Kidney (tissue), 14 donors: Measurements from ENCODE around the gene TRPM5. TPM values are rescaled to one million over a fixed set of nuclear protein-coding genes. Genes with fewer than 3 reads are reported as not detected.
A peak's percentile ranks its signal among the peaks of the same experiment; 100 is the strongest.

Experiments
- DNase-seq, 5 donors: peaks; one replicate each; pipeline ENCODE4 v3.0.0-alpha.2; 2013 to 2020
- FAIRE-seq: peaks from 2 replicates; lab custom pipeline; 2012; peaks lifted over from hg19 to GRCh38; lab: Jason Lieb, UNC
- H3K27ac ChIP-seq, 2 donors: one replicate each; pipeline ENCODE4 v1.7.0; 2013; ENCODE audit warnings: low read depth in 2 of 2, low read length in 2 of 2, inconsistent platforms in 1 of 2
- H3K27me3 ChIP-seq: one replicate; pipeline ENCODE4 v1.7.1; 2013; ENCODE audit warnings: low read length, inconsistent platforms; ENCODE audit not compliant: control insufficient read depth, insufficient read depth
- H3K36me3 ChIP-seq, 3 donors: one replicate each; pipeline versions ENCODE4 v1.7.0 to v1.7.1; 2013; ENCODE audit warnings: low read length in 3 of 3, control low read depth in 1 of 3, inconsistent platforms in 1 of 3; ENCODE audit not compliant: insufficient read depth in 3 of 3, control insufficient read depth in 2 of 3
- H3K4me1 ChIP-seq, 3 donors: one replicate each; pipeline versions ENCODE4 v1.7.0 to v1.7.1; 2013; ENCODE audit warnings: low read length in 3 of 3, inconsistent platforms in 1 of 3, low read depth in 1 of 3; ENCODE audit not compliant: control insufficient read depth in 2 of 3, insufficient read depth in 2 of 3
- H3K4me3 ChIP-seq, 3 donors: one replicate each; pipeline versions ENCODE4 v1.7.0 to v1.8.1; 2013; ENCODE audit warnings: low read length in 3 of 3, control low read depth in 1 of 3, inconsistent platforms in 1 of 3
- H3K9ac ChIP-seq, 3 donors: one replicate each; pipeline versions ENCODE4 v1.7.0 to v1.7.1; 2013; ENCODE audit warnings: low read length in 3 of 3, control low read depth in 1 of 3, inconsistent platforms in 1 of 3
- H3K9me3 ChIP-seq, 3 donors: one replicate each; pipeline versions ENCODE4 v1.7.0 to v1.7.1; 2013; ENCODE audit warnings: low read length in 3 of 3, control low read depth in 1 of 3, inconsistent platforms in 1 of 3; ENCODE audit not compliant: control insufficient read depth in 2 of 3, insufficient read depth in 1 of 3
- CTCF ChIP-seq: IDR thresholded peaks from 3 replicates; pipeline ENCODE4 v1.5.1; 2012; ENCODE audit warnings: mild to moderate bottlenecking, moderate library complexity, borderline replicate concordance; ENCODE audit not compliant: insufficient read depth; ENCODE audit errors: extremely low read depth
- intact Hi-C: fragments of 100-400 bp; cut with DNase I; formaldehyde crosslinking; loops from one replicate; pipeline ENCODE4 v1.11.1; 2022
- polyA plus RNA-seq: library from polyadenylated mRNA; stranded (reverse); fragments of 350-450 nt; fragmentation: Illumina TruSeq; extraction: RNeasy Lipid Tissue Mini Kit (QIAGEN cat#74804); gene quantifications from one replicate; pipeline ENCODE4 v1.2.3, GENCODE V29; 2014; ENCODE audit warnings: low read depth, low replicate concordance; ENCODE audit not compliant: insufficient read depth
- total RNA-seq: library from RNA; stranded (reverse); fragmentation: NEBNext Ultra II Directional; extraction: Animal tissue kit (Norgen Biotek cat#: 25700); gene quantifications from one replicate; pipeline ENCODE4 v1.2.1, GENCODE V29; 2021
- donor health status: control.
- donor health status: control.
- donor health status: control.
- donor health status: control.
- donor health status: control.
- donor health status: DM: yes; HTN: yes; CAD: no.
- donor health status: Normal renal cell carcinoma (clear cell type).

The TRPM5 gene
- total and polyA plus RNA-seq, 2 donors from 2014 or later, result 0.25 to 0.69 TPM

GRCh38 chr11:2420502-2421225, 23.6 kb downstream of the TRPM5 start:
- Histone ChIP-seq H3K27ac (no peak overlapping the region), H3K27me3 (no peaks in the 10 kb centered on the region), H3K4me3 (no peak overlapping the region), H3K4me1 (peaks cover 0 to 3% (median 0%) of the 10 kb centered on the region in 3 donors), H3K36me3 (no peaks in the 10 kb centered on the region), H3K9ac (no peak overlapping the region), H3K9me3 (no peaks in the 10 kb centered on the region)
- FAIRE-seq (no peak), DNase-seq (peak; percentile 83 to 93 (median 92))
- intact Hi-C loops, result loop anchor here (5.0 to 10.0 kb wide), 2 partner anchors 223 to 464 kb away; partner anchors contain the start of gene CDKN1C
- TF ChIP-seq CTCF, result peak; percentile 98

- intact Hi-C loops, result loop anchor here (5.0 to 10.0 kb wide), 3 partner anchors 118 to 465 kb away; partner anchors contain the start of genes C11orf21, CDKN1C and TSPAN32
- Histone ChIP-seq H3K9ac (peak overlapping the region in 1 of 3 donors; percentile 64), H3K4me1 (peaks cover 0 to 3% (median 0%) of the 10 kb centered on the region in 3 donors), H3K27me3 (no peaks in the 10 kb centered on the region), H3K9me3 (no peaks in the 10 kb centered on the region), H3K27ac (no peak overlapping the region), H3K36me3 (no peaks in the 10 kb centered on the region), H3K4me3 (no peak overlapping the region)
- peak; percentile 89 for TF ChIP-seq CTCF
- peak; percentile 23 for FAIRE-seq
- DNase-seq, result peak; percentile 89 to 93 (median 91)
Measured at GRCh38 chr11:2419638-2420501, 24.4 kb downstream of the TRPM5 start.

GRCh38 chr11:2418693-2419360, 25.5 kb downstream of the TRPM5 start:
- no peak overlapping the region for H3K4me3 ChIP-seq
- peaks cover 0 to 3% (median 0%) of the 10 kb centered on the region in 3 donors for H3K4me1 ChIP-seq
- FAIRE-seq, result no peak
- peak in 1 of 5 donors; percentile 65 for DNase-seq
- no peak for TF ChIP-seq CTCF
- no peak overlapping the region for H3K27ac ChIP-seq
- H3K27me3 ChIP-seq, result no peaks in the 10 kb centered on the region
- no peaks in the 10 kb centered on the region for H3K9me3 ChIP-seq
- intact Hi-C loops, result loop anchor here (5.0 kb wide), 1 partner anchor 117 kb away; the partner anchor contains the start of genes C11orf21 and TSPAN32
- H3K36me3 ChIP-seq, result no peaks in the 10 kb centered on the region
- no peak overlapping the region for H3K9ac ChIP-seq
